Gastrocnemius medialis (tissue), 4 donors: ENCODE results near the gene RO60. TPM values are rescaled to one million over a fixed set of nuclear protein-coding genes. Genes with fewer than 3 reads are reported as not detected.

Source experiments
- ATAC-seq, 2 donors: fragments of 150-250 bp; one replicate each; pipeline ENCODE4 v1.9.1; 2016
- DNase-seq, 2 donors: peaks; one replicate each; pipeline ENCODE4 v3.0.0-alpha.2; 2019
- H3K27ac ChIP-seq, 4 donors: fragments of 200-600 bp; sonication (generic); 1 replicate in 1 of 4; 2 replicates in 3 of 4; pipeline ENCODE4 v1.5.1; 2016 to 2018; ENCODE audit warnings: mild to moderate bottlenecking in 2 of 4, moderate library complexity in 1 of 4
- H3K27me3 ChIP-seq, 3 donors: fragments of 200-600 bp; sonication (generic) in 2 of 3; 1 replicate in 1 of 3; 2 replicates in 2 of 3; pipeline versions ENCODE4 v1.5.1 to v1.6.0; 2016 to 2019; ENCODE audit warnings: mild to moderate bottlenecking in 1 of 3, moderate library complexity in 1 of 3
- H3K36me3 ChIP-seq, 2 donors: fragments of 200-600 bp; sonication (generic) in 1 of 2; one replicate each; pipeline ENCODE4 v1.5.1; 2017 to 2018
- H3K4me1 ChIP-seq, 2 donors: fragments of 200-600 bp; sonication (generic) in 1 of 2; one replicate each; pipeline ENCODE4 v1.5.1; 2016 to 2017; ENCODE audit warnings: mild to moderate bottlenecking in 2 of 2
- H3K4me3 ChIP-seq, 4 donors: fragments of 200-600 bp; sonication (generic) in 3 of 4; 1 replicate in 1 of 4; 2 replicates in 3 of 4; pipeline ENCODE4 v1.5.1; 2016 to 2019; ENCODE audit warnings: mild to moderate bottlenecking in 2 of 4
- H3K9me3 ChIP-seq, 3 donors: fragments of 200-600 bp; sonication (generic) in 2 of 3; 1 replicate in 1 of 3; 2 replicates in 2 of 3; pipeline ENCODE4 v1.5.1; 2016 to 2019
- POLR2A ChIP-seq, 2 donors: fragments of 450-650 bp; IDR thresholded peaks; one replicate each; pipeline ENCODE4 v1.6.1; 2017; ENCODE audit warnings: antibody characterized with exemption in 2 of 2, mild to moderate bottlenecking in 2 of 2, moderate library complexity in 2 of 2
- in situ Hi-C, 4 donors: fragments of 200-750 bp; cut with MboI; loops; one replicate each; pipeline versions ENCODE4 v1.15.0 to v1.8.0; 2017; ENCODE audit warnings: low sequenced_read_pairs in 4 of 4
- intact Hi-C: fragments of 100-400 bp; cut with DNase I; formaldehyde crosslinking; loops from one replicate; pipeline ENCODE4 v1.15.1; 2023; ENCODE audit warnings: low total_unique reads
- total RNA-seq, 4 donors: library from RNA; depleted of rRNA; stranded (reverse); fragments of >200 nt; gene quantifications; one replicate each; pipeline versions ENCODE4 v1.1.0 to v1.2.3, GENCODE V29; 2016
- TF ChIP-seq, protein P1 (sequence below), 5 experiments: fragments of 450-650 bp in 3 of 5; fragments of 200-600 bp in 2 of 5; sonication (generic) in 2 of 5; IDR thresholded peaks in 4 of 5; conservative IDR thresholded peaks in 1 of 5; 1 replicate in 4 of 5; 2 replicates in 1 of 5; pipeline ENCODE4 v1.5.1; 2016 to 2019; ENCODE audit warnings: antibody characterized with exemption in 5 of 5, mild to moderate bottlenecking in 3 of 5, moderate library complexity in 3 of 5

RO60 gene
- total RNA-seq, 4 donors from 2014 or later: 56.1 to 74.0 (median 58.2) TPM

DNA sequence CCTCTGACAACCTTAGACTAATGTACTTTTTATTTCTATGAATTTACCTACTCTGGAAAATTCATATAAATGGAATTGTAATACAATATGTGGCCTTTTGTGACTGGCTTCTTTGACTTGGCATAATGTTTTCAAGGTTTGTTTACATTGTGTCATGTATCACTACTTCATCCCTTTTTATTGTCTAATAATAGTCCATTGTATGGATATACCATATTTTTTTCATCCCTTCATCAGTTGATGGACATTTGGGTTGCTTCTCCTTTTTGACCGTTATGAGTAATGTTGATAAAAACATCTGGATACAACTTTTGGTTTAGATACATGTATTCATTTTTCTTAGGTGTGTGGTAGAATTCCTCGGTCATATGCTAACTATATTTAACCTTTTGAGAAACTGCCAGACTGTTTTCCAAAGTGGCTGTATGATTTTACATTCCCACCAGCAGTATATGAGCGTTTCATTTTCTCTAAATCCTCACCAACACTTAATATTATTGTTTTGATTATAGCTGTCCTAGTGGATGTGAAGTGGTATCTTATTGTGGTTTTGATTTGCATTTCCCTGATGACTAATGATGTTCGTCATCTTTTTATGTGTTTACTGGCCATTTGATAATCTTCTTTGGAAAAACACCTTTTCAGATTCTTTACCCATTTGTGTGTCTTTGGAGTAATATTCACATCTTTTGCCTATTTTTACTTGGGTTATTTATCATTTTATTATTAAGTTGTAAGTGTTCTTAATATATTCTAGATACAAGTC, 3.5 kb downstream of the RO60 start:
- no peaks in the 10 kb centered on the region for H3K27me3 ChIP-seq
- no peak overlapping the region for H3K4me3 ChIP-seq
- TF ChIP-seq, protein P1, sequence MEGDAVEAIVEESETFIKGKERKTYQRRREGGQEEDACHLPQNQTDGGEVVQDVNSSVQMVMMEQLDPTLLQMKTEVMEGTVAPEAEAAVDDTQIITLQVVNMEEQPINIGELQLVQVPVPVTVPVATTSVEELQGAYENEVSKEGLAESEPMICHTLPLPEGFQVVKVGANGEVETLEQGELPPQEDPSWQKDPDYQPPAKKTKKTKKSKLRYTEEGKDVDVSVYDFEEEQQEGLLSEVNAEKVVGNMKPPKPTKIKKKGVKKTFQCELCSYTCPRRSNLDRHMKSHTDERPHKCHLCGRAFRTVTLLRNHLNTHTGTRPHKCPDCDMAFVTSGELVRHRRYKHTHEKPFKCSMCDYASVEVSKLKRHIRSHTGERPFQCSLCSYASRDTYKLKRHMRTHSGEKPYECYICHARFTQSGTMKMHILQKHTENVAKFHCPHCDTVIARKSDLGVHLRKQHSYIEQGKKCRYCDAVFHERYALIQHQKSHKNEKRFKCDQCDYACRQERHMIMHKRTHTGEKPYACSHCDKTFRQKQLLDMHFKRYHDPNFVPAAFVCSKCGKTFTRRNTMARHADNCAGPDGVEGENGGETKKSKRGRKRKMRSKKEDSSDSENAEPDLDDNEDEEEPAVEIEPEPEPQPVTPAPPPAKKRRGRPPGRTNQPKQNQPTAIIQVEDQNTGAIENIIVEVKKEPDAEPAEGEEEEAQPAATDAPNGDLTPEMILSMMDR (IDR thresholded peaks at IDR 0.05 in 4 of 5, conservative IDR thresholded peaks at IDR 0.05 in 1 of 5): no peak
- peaks cover 25 to 26% of the 10 kb centered on the region in 2 donors for H3K4me1 ChIP-seq
- intact Hi-C loops (no loop called here), in situ Hi-C loops (loop anchor here in 1 of 4 donors (10.0 kb wide), 1 partner anchor 62 kb away; the partner anchor contains the start of gene CDC73)
- no peaks in the 10 kb centered on the region for H3K9me3 ChIP-seq
- no peak for ATAC-seq
- peak overlapping the region in 1 of 4 donors; percentile 14 for H3K27ac ChIP-seq
- DNase-seq: no peak
- H3K36me3 ChIP-seq: no peaks in the 10 kb centered on the region

DNA sequence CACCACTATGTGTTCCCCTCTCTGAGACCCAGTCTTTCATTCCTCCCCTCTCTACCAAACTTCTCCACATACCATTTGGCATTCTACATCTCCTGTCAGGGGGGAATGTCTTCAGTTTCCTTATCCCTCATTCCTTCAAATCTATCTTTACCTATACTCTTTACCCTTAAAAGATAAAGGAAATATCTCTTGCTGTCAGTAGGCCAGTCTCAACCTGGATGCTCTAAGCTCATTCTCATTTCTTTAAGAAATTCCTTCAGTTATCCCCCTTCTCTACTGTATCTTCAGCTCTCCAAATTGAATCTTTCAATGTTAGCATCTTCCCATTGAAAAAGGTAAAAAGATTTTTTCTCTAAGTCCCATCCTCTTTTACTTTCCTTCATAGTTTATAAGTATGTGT, 6.5 kb downstream of the RO60 start:
- in situ Hi-C loops (loop anchor here in 1 of 4 donors (10.0 kb wide), 1 partner anchor 59 kb away; the partner anchor contains the start of gene CDC73), intact Hi-C loops (no loop called here)
- Histone ChIP-seq H3K36me3 (peaks cover 0 to 6% of the 10 kb centered on the region in 2 donors), H3K27ac (no peak overlapping the region), H3K9me3 (no peaks in the 10 kb centered on the region), H3K27me3 (no peaks in the 10 kb centered on the region), H3K4me3 (no peak overlapping the region), H3K4me1 (peaks cover 23 to 25% of the 10 kb centered on the region in 2 donors)
- no peak for TF ChIP-seq POLR2A (IDR thresholded peaks at IDR 0.05)
- TF ChIP-seq, protein P1 (IDR thresholded peaks at IDR 0.05 in 4 of 5, conservative IDR thresholded peaks at IDR 0.05 in 1 of 5): no peak
- DNase-seq (no peak), ATAC-seq (no peak)

DNA sequence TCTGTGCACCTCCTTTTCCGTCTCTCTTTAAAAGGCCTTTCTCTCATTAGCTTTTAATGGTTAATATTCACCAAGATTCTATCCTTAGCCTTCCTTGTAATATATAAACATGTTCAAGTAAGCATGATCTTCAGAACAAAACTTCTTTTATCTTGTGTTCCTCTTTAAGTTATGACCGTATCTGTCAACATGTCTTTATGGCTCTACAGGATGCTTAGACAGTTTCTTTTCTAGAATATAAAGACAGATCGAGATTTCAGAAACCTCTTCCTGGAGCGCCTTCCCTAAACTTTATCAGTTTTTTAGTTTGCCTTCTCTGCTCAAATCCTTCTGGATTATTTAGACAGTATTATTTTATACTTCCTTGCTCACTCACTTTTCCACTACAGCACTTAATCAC, 7.2 kb downstream of the RO60 start:
- Histone ChIP-seq H3K27ac (no peak overlapping the region), H3K4me1 (peaks cover 23 to 25% of the 10 kb centered on the region in 2 donors), H3K4me3 (no peak overlapping the region), H3K36me3 (peaks cover 0 to 6% of the 10 kb centered on the region in 2 donors), H3K9me3 (no peaks in the 10 kb centered on the region), H3K27me3 (no peaks in the 10 kb centered on the region)
- in situ Hi-C loops (loop anchor here in 1 of 4 donors (10.0 kb wide), 1 partner anchor 58 kb away; the partner anchor contains the start of gene CDC73), intact Hi-C loops (no loop called here)
- DNase-seq: no peak
- no peak for ATAC-seq
- TF ChIP-seq POLR2A (IDR thresholded peaks at IDR 0.05): no peak

DNA sequence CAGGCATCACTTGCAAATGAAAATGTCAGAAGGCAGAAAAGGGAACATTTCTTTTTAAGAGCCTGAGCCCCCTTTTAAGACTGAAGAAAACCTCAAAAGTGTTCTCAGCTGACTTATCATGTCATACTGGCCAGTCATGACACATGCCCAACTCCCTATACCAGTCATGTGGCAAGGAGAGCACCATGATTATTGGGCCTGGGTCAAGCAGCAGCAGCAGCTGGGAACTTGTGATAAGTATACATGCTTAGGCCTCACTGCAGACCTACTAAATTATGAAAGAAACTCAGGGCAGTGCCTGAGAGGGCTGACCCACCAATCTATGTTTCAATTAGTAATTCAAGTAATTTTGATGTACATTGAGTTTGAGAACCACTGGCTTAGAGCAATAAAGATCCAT, 8.6 kb downstream of the RO60 start:
- Histone ChIP-seq H3K27ac (no peak overlapping the region), H3K4me1 (peaks cover 21 to 23% of the 10 kb centered on the region in 2 donors), H3K36me3 (peaks cover 0 to 6% of the 10 kb centered on the region in 2 donors), H3K27me3 (no peaks in the 10 kb centered on the region), H3K4me3 (no peak overlapping the region), H3K9me3 (no peaks in the 10 kb centered on the region)
- in situ Hi-C loops (loop anchor here in 1 of 4 donors (10.0 kb wide), 1 partner anchor 57 kb away; the partner anchor contains the start of gene CDC73), intact Hi-C loops (no loop called here)
- ATAC-seq: no peak
- no peak for DNase-seq
- TF ChIP-seq POLR2A (IDR thresholded peaks at IDR 0.05): no peak

DNA sequence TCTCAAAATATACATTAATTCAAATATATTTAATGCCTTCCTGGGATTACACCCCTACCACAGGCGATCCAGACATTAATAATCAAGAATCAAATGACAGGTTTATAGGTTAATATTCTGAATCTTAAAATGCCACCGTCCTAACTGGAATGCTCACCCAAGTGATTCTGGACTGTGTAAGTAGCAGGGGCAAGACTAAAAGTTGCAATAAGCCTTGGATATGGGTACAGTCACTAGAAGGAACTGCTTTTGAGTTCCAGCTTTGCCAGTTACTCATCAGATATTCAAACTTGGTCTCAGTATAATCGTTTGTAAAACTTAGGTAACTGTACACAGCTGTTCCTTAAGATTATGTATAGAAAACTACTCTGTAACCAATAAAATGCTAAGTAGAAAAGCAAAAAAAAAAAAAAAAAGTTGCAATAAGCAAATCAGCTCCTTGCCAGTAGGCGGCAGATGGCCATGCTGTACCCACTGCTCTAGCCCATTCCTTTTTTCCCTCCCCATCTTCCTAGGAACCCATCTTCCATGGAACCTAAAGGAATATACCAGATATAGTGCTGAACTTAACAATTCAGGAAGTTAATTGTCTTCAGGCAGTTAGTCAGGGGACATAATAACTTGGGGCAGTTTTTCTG, 10.5 kb downstream of the RO60 start:
- peak overlapping the region in 1 of 4 donors; percentile 45 for H3K27ac ChIP-seq
- intact Hi-C loops (no loop called here), in situ Hi-C loops (loop anchor here in 1 of 4 donors (10.0 kb wide), 1 partner anchor 55 kb away; the partner anchor contains the start of gene CDC73)
- H3K9me3 ChIP-seq: no peaks in the 10 kb centered on the region
- no peaks in the 10 kb centered on the region for H3K27me3 ChIP-seq
- H3K4me1 ChIP-seq: peaks cover 15 to 25% of the 10 kb centered on the region in 2 donors
- no peak overlapping the region for H3K4me3 ChIP-seq
- DNase-seq (no peak), ATAC-seq (no peak)
- TF ChIP-seq POLR2A (IDR thresholded peaks at IDR 0.05): no peak
- TF ChIP-seq, protein P1 (IDR thresholded peaks at IDR 0.05 in 4 of 5, conservative IDR thresholded peaks at IDR 0.05 in 1 of 5): no peak
- peaks cover 0 to 6% of the 10 kb centered on the region in 2 donors for H3K36me3 ChIP-seq
